HG02973 (cell line): ENCODE data around the gene ARRDC2.
A peak's percentile ranks its signal among the peaks of the same experiment; 100 is the strongest.
"Not testable (repeated sequence)": the region's sequence is repeated elsewhere in the genome, so short reads cannot be mapped to it uniquely, and the experiment has no call there.

Experiments
- ATAC-seq: cut with Tn5 transposase; IDR thresholded peaks from one replicate; pipeline ENCODE4 v1.9.1; 2021; ENCODE audit warnings: moderate library complexity; ENCODE audit not compliant: unreplicated experiment

ARRDC2 gene

DNA sequence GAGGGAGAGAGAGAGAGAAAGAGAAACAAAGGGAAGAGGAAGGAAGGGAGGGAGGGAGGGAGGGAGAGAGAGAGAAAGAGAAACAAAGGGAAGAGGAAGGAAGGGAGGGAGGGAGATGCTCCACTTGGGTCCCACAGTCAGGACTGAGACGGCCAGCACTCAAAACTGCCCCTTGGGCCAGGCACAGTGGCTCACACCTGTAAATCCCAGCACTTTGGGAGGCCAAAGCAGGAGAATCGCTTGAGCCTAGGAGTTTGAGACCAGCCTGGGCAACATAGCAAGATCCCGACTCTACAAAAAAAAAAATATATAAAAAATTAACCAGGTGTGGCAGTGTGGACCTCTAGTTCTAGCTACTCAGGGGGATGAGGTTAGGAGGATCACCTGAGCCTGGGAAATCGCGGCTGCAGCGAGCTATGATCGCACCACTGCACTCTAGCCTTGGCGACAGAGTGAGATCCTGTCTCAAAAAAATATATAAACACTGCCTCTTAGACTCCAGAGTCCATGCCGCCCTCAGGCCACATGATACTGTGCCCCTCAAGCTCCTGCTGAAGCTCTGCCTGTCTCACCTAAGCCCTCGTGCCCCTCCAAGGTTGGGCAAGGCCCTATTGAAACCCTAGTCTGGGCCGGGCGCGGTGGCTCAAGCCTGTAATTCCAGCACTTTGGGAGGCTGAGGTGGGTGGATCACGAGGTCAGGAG is 8.4 kb downstream of the ARRDC2 start:
- no peak for ATAC-seq

DNA sequence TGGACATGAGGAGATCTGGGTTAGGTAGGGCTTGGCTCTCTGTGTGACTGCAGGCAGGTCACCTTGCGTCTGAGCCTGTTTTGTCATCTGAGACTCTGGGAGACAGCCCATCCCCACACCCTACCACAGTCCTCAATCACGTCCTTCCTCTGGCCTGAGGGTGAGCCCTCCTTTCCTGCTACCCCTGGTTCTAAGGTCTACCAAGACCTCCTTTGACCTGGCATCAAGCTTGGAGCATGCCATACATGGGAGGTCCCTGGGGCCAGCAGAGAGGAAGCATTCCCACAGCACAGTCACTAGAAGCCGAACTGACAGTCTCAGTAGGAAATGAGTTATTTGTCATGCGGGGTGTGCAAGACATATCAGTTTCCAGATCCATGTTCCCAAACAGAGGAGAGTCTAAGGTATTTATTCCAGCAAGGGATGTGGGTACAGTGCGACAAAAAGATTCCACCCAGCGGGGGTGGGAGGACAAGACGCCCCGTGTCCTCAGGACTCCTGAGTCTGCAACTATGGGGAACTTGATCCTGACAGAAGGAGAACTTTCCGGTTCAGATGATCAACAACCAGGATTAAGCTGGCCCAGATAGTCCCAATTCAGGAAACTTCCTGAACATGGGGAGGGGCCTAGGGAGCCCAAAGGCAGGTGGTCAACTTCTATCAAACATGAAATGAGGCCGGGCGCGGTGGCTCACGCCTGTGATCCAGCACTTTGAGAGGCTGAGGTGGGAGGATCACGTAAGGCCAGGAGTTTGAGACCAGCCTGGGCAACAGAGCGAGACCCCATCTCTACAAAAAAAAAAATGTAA is 9.5 kb downstream of the ARRDC2 start:
- ATAC-seq, result no peak

DNA sequence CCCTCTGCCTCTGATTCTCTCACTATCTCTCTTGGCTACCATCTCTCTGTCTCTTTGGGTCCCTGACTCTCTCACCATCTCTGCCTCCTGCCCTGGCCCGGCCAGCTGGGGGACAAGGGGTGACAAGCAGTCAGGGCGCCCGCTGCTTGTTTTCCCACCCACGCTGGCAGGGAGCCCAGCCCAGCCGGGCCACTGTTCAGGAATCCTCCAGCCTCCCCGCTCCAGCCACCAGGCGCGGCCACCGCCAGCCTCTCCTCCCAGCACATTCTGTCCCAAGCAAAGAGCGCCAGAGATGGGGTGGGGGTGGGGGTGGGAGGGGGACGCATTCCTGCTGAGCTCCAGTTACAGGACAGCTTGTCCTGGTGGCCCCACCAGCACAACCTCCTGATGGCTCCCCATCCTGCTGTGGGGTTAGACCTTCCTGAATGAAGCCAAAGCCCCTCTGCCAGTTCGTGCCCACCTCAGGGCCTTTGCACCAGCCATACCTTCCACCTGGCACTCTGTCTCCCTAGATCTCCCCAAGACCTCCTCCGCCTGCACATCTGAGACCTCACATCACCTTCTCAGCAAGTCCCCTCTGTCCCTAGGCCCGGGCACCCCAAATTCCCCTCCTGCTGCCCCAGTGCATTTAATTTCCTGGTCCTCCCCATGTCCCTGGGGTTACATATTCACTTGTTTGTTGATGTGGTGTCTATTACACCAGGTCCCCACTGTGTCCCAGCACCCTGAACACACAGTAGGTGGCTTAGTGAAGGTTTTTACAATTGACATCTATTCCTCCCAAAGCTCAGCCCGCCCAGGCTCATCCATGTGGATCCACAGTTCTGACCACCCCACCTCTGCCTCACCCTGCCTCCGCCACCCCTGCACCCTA is 12.5 kb downstream of the ARRDC2 start:
- no peak for ATAC-seq

DNA sequence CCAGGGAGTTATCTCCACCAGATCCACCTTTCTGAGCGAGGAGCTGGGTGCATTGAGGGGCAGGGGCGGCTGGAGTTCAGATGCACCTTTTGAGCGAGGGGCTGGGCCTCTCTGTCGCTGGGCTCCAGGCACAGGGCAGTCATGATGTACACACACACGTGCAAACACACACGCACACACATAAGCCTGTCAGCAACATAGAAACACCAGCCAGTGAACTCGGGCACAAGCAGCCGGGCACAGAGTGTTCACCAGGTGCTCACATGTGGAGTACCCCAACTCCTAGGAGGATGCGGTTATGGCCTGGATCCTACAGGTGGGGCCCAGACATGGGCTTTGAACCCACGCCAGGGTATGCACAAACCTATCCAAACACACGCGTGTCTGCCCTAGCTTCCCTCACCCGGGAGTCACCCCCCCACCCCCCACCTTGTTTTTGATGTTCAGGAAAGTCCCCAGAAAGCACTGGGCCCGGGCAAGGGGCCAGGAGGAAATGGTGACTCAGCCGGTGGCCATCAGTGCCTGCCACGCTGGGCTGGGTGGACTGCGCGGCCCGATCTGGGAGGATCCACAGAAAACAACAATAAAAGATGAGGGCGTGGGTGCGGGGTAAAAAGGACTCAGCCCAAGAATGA is 13.3 kb downstream of the ARRDC2 start:
- no peak for ATAC-seq

DNA sequence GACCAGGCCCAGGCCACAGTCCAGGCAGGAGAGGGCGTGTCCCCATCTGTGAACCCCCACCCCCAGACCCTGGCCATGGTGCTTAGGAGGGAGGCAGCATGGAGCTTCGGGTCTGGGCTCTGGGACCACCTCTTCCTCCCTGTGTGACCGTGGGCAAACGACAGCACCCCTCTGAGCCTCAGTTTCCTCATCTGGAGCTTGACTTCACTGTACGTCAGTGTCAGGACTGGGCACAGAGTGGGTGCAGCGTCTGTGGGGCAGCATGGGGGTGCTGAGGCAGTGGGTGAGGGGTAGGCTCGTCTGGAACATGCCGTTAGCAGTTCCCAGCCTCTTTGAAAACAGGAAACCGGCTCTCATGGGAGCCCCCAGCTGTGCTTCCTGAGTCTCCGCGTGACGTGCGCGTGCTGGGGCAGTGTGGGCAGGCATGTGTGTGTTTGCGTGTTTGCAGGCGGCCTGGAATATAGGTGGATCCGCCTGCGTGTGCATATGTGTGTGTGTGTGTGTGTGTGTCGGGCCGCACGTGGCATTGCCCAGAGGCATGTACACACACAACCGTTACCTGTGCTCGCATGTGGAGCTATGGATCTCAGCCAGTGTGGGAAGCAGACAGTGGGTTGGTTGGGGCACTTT is 15.8 kb downstream of the ARRDC2 start:
- ATAC-seq, result no peak

DNA sequence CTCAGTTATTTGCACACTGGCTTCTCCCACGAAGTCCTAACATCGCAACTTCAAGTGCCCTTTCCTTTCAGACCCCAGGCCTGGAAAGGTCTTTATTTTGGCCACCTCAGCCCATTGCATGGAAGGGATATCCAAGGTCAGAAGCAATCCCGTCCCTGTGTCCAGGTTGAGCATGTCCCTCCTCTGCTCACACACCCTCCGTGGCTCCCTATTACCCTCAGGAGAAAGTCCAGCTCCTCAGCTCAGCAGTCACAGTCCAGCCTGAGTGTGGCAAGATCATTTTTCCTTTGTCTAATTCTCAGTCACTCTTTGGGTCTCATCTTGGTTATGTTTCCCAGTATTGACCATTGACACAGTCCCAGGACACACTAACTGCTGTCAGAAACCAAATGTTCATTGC is 19.2 kb downstream of the ARRDC2 start:
- ATAC-seq, result no peak

DNA sequence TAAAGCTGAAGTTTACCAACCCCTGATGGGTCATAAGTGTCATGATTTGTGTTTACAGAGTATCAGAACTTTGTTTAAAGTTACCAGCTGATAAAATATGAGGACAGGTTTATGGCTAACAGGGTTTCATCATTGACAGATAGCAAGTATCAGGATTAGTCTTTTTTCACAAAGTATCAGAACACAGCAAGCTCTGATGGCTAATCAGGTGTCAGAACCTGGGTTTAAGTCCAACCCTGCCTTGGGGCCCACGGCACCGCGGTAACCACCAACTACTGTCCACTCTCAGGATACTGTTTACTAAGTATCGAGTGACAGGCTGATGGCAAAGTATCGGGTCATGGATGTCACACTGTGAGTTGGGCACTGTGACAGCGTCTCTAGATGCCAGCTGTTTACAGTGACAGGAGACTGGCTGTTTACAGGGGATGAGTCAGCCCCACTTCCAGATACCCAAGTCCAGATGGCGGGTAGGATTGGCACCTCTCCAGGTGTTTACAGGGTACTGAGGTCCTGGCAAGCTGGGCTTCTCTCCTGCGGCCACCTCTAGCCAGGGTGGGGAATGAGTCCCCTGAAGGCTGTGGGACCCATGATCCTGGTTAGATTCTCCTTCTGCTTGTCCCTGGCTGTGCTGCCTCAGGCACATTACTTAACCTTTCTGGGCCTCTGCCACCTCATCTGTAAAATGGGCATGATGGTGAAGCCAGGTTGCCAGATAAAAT is 21.8 kb downstream of the ARRDC2 start:
- ATAC-seq, result no peak

DNA sequence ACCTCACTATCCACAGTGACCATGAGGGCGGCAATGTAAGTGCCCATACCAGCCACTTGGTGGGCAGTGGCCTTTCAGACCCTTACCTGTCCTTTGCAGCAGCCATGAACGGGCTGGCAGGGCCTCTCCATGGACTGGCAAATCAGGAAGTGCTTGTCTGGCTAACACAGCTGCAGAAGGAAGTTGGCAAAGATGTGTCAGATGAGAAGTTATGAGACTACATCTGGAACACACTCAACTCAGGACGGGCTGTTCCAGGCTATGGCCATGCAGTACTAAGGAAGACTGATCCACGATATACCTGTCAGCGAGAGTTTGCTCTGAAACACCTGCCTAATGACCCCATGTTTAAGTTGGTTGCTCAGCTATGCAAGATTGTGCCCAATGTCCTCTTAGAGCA is 23.4 kb downstream of the ARRDC2 start:
- not testable (repeated sequence) for ATAC-seq

DNA sequence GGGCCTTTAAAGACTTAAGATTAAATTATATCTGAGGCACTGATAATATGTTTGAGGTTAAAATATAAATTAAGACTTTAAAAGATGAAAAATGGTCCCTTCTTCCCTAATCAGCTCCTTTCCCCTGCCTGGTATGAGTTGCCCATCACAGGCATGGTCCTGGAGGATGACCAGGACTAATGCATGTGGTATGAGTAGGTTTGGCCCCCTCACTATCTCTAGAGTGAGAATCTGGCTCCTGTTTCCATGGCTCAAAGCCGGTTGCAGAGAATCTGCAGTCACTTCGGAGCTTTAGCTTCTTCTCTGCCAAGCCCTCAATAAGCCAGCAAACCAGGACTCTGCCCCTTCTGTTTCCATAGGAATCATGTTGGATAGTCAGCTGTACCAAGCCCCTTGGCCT is 24.1 kb downstream of the ARRDC2 start:
- ATAC-seq, result not testable (repeated sequence)

DNA sequence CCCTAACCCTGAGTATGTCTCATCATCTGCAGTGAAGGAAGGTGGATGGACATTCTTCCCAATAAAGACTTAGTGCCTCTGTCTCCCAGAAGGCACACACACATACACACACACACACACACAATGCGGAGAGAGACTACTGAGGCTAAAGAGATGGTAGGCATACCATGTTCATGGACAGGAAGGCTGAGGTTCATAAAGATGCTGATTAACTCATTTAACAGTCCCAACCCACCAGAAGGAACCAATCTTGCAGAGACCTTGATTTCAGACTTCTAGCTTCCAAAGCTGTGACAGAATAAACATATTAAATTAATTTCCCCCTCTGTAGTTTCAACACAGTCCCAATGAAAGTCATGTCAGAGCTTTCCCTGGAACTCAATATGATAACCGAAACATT is 33.1 kb downstream of the ARRDC2 start:
- ATAC-seq, result no peak

DNA sequence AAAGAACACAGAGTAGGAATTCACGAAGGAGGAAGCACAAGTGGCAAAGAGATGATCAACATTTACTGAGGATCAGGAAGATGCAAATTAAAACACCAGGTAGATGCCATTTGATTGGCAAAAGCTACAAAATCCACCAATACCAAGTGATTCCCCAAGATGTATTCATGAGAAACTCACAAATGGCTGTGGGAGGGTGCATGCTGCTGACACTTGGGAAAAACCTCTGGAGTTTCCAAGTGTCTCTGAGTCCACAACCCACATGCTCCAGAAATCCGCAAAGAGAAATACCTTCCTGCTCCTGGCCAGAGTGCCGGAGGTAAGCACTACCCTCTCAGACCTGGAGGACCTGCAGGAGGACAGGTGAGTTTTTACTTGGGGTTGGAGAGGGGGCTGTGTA is 35.7 kb downstream of the ARRDC2 start:
- no peak for ATAC-seq

DNA sequence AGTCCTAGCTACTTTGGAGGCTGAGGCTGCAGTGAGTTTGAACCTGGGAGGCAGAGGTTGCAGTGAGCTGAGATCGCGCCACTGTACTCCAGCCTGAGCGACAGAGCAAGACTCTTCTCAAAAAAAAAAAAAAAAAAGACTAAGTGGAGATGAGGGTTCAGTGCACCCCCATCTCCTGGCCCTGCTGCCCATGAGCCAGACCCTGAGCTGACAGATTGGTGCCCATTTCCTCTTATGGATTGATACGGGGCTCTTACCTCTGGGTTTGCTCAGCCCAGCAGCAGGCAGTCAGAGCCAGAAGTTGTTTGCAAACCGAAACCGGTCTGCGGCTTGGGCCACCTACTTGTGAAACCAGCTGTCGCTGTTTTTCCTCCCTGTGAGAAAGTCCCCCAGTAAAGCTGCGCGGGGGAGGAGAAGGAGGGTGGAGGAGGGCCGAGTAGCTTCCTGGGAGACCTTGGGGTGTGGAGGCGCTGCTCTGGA is 36.9 kb downstream of the ARRDC2 start:
- ATAC-seq, result peak; percentile 85

DNA sequence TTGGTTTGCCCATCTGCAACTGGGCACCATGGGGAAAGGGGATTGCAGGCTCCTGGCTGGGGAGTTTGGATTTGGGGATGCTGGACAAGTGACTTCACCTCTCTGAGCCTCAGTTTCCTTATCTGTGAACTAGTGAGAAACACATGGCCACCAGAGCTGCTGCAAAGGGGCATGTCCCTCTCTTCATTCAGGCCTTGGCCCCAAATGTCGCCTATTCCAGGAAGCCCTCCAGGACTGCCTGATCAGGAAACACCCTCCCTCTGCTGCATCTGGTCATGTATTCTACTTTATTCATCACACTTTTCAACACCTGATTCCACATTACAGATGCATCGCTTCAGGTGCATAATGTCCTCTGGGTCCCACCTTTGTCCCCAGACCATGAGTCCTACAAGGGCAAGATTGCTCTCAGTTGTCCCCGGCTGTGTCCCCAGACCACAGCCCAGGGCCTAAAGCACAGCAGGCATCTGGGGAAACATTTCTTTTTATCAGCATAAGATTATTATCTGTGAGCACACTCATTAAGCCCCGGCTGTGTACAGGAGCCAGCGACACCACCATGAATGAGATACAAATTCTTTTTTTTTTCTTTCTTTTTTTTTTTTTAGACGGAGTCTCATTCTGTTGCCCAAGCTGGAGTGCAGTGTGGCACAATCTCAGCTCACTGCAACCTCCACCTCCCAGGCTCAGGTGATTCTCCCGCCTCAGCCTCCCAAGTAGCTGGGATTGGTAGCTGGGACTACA is 37.5 kb downstream of the ARRDC2 start:
- no peak for ATAC-seq

DNA sequence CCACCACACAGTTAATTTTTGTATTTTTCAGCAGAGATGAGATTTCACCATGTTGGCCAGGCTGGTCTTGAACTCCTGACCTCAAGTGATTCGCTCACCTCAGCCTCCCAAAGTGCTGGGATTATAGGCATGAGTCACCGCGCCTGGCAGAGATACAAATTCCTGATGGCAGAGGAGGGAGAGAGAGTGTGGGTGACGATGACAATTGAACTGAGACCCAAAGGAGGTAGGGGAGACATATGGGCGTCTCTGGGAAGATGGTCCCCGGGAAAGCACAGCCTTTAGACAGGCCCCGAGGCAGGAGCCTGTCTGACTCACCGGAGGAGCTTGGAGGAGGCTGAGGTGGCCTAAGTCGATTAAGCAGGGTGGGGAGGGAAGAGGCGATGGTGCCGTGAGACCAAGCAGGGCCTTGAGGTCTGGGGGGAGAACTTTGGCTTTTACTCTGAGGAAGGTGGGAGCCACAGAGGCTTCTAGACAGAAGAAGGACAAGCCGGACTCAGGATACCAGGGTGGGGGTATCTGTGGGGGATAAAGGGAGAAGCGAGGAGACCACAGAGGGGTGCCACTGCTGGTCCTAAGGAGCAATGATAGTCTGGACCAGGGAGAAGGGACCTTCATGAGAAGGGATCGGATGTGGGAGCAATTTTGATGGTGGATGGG is 38.2 kb downstream of the ARRDC2 start:
- ATAC-seq, result no peak

DNA sequence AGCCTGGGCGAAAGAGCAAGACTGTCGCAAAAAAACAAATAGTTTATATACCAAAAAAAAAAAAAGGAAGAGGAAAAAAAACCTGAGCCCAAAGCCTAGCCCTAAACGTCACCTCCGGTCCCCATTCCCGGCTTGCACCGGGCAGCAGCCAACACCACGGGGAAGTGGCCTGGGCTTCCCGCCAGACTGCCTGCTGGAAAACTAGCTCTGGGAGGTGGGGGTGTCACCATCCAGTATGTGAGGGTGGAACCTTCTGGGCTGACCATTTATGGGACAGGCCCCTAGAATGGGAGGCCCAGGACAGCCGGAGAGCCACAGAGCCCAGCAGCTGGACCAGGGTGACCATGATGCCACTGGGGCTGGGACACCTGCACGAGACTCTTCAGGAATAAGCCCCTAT is 41.4 kb downstream of the ARRDC2 start:
- ATAC-seq, result no peak

DNA sequence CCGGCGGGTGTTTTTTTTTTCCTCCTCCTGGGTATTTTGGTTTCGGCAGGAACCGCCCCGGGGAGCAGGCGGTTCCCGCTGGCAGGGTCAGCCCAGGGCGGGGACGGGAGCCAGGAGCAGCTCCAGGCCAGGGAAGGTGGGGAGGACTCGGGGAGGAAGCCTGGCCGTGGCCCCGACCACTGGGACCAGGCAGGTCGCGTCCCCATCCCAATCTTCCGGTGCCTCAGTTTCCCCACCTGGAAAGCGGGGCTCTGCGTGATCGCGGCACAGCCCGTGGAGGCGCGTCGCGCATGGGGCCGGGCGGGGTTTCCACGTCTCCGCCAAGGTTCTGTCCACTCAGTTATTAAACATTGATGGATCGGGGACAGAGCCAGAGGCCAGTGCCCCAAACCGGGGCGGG is 43.9 kb downstream of the ARRDC2 start:
- no peak for ATAC-seq

DNA sequence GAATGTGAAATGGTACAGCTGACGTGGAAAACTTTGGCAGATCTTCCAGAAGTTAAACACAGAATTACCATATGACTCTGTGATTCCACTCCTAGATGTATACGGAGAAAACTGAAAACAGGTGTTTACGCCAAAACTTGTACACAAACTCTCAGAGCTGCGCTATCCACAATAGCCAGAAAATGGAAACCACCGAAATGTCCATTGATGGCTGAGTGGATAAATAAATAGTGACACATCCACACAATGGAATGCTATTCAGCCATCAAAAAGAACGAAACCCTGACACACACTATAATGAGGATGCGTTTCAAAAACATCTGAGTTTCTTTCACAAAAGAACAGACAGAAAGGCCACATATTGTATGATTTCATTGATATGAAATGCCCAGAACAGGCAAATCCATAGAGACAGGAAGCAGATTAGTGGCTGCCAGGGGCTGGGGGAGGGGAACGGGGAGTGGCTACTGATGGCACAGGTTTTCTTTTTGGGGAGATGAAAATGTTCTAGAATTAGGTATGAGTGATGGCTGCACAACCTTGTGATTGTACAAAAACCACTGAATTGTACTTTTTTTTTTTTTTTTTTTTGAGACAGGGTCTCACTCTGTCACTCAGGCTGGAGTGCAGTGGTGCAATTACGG is 45.7 kb downstream of the ARRDC2 start:
- no peak for ATAC-seq

DNA sequence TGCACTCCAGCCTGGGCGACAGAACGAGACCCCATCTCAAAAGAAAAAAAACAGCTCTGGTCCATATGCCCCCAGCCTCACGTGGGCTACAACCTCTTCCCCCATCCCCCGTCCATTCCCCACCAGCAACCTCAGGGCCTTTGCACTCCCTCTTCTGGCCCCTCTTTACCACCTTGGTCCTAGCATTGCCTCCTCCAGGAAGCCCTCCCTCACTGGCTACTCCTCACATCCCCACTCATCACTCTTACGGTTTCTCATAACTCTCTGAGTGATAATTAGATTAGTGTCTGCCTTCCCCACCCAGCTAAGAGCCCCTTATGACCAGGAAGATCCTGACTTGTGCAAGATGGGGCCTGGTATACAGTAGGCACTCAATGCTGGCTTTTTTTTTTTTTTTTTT is 48.0 kb downstream of the ARRDC2 start:
- no peak for ATAC-seq
